SW 1271 (cell line): ENCODE results near the gene MAPK10.
"Not testable (repeated sequence)": the region's sequence is repeated elsewhere in the genome, so short reads cannot be mapped to it uniquely, and the experiment has no call there.

Experiments used
- DNase-seq, 2 experiments: peaks; one replicate each; lab custom pipeline; 2025; lab: John Stamatoyannopoulos, UW

MAPK10 gene

DNA sequence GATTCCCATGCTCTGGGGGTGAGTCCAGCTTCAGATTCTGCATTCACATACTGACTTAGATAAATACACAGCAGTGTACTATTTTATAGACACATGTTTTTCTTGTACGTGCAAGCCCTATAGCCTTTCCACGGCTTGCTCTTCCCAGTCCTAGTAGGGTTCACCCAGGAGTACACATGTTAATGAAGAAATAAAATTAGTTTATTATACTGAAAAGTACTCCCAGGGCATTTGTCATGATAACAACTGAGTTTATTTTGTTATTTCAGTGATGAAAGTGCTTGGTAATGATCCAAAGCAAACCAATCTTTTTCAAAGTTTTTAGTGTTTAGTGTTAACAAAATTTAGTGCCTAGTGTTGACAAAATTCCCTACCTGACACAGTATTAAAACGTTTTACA, 21.3 kb downstream of the MAPK10 start:
- DNase-seq = no peak

DNA sequence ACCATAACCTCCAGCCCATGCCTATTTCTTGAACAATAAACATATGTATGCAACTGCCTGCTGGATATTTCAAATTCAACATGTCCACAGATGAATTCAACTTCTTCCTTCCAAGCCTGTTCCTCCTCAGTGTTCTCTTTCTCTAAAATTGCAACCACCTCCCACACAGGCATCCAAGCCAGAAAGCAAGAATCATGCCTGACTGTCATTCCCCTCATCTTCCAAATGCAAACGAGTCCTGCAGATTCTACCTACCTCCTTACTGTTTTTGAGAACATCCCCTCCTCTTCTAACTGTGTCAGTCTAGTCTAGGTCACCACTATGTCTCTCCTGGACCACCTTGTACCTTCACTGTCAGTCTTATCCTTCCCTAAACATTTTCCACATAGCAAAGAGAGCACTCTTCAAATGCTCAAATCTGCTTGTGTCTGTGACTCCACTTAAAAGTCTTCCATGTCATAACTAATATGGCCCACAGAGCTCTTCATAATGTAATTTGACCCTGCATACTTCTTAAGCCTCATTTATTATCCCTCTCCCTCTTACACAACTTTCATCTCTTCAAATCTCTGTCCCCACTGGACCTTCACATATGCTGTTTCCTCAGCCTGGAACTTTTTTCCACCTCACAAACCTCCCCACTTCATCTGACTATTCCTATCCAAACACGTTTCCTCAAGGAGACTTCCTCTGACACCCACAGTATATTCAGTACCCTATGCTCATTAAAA, 25.7 kb downstream of the MAPK10 start:
- DNase-seq = no peak

DNA sequence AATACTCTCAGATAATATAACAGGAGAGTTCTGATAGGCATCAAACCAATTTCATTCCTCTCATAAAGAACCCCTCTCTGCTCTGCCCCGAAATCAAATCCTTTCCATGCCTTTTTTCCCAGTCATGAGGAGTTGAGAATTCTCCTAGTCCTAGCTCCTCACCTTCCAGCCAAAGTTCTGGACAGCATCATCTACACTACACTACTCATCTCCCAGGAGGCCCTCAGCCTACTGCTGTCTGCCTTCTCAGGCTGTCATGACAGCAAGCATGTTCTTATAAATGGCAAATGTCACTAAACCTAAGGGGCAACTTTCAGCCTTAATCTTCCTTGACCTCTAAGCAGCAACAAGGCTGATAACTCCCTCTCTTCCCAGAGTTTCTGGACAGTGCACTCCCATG, 26.6 kb downstream of the MAPK10 start:
- no peak for DNase-seq

DNA sequence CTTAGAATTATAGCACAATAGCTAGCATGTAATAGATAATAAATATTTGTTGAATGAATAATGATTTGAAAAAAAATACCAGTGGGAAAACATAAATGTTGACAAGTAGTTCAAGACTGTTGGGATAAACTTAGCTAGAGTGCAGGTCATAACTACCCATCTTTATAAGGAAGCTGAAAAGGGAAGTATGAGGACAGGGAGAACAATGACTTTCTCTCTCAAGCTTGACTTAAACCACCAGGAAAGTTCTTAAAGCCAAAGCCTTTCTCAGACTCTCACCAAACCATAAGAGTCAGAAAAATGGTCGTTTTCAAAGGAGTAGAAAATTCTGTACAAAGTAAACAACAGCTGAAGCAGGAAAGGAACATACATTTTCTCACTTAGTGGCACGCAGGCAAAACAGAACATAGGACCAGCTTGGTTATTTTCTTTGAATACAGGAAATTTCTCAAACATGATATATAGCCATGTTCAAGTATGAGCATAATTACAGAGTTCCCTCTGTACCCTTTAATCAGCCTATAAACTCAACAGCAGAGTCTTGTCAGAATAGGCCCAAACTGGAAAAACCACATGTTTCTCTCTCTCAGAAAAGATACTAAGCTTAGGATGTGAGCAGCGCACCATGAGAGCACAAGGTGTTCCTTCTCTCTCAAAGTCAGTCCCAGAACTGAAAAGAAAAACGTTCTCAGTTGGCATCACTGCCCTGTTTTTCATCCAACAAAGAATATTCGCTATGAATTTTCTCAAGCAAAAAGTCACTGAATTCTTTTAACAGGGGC, 28.7 kb downstream of the MAPK10 start:
- no peak for DNase-seq

DNA sequence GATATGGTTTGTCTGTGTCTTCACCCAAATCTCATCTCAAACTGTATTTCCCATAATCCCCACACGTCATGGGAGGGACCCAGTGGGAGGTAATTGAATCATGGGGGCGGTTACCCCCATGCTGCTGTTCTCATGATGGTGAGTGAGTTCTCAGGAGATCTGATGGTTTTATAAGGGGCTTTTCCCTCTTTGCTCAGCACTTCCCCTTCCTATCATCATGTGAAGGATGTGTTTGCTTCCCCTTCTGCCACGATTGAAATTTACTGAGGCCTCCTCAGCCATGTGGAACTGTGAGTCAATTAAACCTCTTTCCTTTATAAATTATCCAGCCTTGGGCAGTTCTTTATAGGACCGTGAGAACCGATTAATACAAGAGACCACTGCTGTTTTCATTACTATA, 29.4 kb downstream of the MAPK10 start:
- not testable (repeated sequence) for DNase-seq

DNA sequence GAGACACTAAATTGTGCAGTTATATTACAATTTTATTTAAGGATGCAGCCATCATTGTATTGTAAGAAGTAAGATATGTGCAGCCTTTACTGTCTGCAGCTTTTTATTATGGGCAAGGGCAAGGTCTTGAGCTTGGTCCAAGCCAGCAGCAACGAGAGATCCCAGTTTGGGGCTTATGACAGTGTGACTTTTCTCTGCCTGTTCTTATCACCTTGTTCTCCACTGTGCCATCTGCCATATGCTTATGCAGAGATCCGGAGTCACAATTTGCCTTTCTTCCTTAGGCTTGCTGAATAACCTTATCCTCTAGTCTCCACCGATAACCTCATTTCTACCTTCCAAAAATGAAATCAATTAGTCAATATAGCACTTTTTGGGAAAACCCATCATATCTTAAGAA, 30.4 kb downstream of the MAPK10 start:
- DNase-seq = no peak

DNA sequence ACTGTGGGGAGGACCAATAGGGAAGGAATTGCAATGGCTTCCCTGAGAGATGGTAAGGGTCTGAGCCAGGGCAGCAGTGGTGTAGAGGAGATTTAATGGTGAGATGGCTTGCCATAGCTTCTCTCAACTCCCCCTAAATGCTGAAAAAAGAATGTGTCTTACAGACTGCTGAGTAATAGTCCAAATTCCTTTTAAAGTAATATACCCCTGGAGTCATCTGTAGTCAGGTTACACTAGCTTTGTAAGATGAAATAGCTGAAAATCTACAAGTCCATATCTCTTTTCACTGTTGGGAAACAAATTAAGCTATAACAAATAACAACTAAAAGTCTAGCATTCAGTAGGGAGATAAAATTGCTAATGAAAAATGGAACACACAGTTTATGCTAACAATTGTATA, 33.5 kb downstream of the MAPK10 start:
- DNase-seq = no peak

DNA sequence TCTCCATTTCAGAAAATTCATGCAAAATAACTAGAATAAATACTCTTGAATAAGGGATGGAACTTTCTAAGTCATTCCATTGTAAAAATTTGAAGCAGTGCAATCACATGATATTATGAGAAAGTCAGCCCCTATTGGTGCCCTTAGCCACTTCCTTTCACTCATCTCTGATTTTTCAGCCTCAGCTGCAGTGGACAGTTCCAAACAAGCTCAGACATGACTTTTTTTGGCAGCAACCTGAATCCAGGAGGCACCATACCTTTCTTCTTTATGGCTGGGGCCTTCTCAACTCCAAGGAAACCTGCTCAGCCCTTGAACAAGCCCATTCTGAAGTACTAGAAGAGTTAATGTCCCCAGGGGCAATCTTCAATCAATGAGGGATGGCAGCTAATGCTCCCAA, 40.5 kb downstream of the MAPK10 start:
- no peak for DNase-seq

DNA sequence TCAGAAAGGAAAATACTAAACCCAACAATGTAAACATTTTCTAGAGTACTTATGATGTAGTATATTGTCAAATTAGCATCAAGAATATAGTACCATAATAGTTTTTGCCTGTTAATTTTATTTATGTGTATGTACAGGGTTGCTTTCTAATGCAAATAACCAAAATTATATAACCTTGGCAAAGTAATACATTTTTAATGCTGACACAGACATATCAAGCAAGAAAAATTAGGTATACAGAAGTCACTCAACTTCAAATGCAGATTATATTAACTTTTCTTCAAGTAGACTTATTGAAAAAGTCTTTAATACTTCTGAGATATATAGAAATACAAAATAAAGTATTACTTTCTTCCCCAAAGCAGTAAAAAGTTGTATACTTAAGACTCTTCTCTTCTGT, 44.3 kb downstream of the MAPK10 start:
- DNase-seq = no peak

DNA sequence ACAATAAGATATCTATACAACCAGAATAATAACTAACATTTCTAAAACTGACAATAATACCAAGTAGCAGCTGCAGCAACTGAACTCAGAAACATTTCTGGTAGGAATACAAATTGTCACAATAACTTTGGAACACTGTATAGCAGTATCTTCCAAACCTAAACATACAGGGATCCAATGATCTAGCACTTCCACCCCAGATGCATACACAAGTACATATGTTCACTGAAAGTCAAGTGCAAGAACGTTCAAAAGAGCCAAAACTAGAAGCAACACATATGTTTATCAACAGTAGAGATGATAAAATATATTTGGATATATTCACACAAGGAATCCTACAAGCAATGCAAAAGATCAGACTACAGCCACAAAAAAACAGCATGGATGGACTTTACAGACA, 46.2 kb downstream of the MAPK10 start:
- DNase-seq = no peak

DNA sequence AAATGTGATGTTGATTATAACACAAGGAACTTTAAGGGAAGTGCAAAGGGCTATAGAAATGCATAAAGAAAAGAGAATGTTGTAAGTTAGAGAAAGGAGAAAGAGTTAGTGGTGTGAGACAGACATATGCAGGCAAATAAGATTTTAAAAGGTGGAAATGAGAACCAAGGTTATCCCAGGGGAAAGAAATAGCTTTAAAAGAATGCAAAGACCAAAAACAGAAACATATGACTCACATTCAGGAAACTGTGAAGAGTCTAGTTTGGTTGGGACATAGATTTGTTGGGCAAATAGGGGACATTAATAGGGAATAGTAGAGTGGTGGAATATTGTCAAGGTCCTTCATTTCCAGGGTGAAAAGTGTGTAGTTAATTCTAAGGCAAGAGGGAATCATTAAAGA, 52.4 kb downstream of the MAPK10 start:
- DNase-seq = no peak

DNA sequence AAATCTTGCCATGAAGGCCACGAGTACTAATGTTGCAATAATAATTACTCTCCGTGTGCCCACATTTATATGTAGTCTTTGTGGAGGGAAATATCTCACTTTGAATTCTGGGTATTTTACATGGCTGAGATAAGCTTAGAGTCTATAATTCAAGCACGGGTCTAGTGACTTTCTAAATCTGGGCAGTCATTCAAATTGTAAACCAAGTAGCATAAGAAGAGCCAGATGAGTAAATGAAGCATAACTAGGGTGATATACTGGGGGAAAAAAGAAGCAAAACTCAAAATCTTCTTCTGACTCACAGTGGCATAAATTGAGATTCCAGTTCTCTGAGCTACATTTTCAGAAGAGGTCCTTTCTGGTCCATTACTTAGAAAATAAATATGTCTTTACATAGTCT, 53.0 kb downstream of the MAPK10 start:
- DNase-seq = no peak

DNA sequence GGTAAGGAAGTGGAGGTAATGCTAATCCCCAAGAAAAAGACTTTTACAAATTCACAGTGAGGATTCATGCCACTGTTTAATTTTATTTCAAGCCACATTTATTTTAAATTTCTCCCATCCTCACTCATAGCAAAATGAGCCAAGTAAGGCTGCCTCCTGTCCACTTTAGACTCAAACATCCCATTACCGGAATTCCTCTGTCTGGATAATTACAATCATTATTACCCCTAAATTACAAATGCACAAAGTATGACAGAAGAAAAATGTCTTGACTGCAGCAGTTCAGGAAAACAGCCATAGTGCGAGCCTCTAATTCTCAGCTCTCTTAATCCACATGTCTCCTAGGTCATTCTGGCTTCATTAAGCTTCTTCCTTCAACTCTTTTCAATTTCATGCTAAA, 57.0 kb downstream of the MAPK10 start:
- DNase-seq = no peak

DNA sequence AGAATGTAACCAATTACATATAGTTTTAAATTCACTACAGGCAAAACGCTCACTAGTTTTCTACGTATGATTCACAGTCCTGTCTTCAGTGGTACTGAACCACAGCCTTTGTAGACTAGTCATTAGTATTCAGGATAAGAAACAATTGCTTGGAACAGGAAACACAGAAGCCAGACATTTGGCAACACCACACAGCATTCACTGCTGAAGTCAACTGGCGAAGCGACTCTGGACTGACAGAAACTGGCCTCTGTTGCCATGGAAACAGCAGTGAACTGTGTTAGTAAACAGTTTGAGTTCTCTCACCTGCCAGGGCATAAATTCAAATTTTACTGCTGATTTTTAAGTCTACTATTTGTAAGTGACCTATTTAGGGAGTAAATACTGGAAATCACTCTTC, 57.6 kb downstream of the MAPK10 start:
- DNase-seq = no peak

DNA sequence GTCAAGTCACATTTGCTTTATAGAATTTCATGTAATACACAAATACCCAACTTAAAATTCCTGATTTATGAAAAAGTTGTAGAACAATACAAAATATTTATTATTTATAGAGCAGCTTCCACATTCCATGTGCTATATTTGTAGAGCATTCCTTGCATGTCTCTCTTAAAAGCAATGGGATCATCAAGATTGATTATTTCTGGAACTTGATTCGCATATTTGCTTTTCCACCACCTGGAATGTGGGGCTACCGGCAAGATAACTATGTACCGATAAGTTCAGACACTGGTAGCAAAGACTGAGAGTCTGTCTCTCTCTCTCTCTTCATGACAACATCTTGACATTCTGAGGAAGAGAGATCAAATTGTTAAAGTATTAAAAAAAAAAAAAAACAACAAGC, 59.3 kb downstream of the MAPK10 start:
- DNase-seq = no peak

DNA sequence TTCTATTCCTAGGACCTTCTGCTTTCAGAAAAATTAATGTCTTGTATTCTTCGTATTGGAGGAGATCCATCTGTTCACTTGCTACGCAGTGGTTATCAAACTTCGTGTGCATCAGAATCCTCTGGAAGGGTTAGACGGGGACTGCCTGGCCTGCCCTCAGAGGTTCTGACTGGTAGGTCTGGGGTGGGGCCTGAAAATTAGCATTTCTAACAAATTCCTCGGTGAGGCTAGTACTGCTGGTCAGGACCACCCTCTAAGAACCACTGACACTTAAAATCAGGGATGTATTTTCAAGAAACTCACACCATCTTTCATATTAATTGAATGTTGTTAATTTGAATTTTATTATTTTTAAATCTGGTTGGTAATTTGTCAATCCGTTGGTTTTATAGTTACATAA, 63.0 kb downstream of the MAPK10 start:
- DNase-seq = no peak

DNA sequence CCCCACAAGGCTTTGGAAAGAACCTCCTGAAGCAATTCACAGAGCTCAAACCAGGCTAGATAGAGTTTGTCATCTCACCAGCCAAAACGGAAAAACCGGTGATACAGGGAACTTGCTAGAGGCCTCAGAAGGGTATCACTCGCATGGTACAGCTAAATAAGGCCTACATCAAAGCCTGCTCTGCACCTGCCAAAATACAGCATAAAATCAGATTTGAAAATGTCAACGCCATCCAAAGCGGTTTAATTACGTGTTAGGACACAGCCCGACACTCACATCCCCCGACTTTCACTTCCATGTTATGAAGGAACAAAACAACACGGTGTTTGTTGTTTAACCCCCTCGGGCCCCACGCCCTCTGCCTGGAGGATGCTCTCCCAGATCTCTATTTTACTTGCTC, 65.0 kb downstream of the MAPK10 start:
- DNase-seq = no peak

DNA sequence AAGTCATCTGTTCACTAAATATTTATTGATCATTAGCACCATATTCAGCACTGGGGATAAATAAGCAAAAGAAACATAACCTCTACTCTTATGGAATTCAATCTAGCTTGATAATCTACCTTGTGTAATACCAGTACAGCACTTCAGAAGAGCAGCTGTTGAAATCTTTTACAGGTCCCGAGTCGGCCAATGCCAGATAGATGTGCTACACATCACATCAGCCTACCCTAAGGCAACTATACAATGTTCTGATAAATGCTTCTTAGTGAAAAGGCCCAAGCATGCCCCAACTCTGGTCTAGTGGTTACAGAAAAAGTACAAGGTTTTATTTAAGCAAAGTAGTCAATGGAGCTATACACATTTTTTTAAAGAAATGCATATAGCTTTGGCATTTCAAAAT, 68.7 kb downstream of the MAPK10 start:
- no peak for DNase-seq

DNA sequence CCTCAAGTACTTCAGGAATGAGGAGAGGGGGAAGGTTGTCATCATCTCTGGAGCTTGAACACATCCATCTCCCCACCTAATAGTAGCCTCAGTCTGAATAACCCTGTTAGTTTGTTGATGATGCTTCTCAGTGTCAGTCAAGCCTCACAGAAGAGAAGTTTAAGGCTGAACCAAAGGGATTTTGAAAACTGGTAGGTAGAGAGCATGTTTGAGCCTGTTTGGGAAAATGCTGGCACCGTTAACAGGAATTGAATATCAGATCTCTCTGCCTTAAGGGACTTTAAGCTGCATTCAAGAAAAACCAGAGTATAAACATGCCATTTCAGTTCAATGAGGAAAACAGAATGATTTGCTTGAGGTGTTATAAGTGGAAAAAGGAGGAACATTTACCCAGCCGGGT, 73.1 kb downstream of the MAPK10 start:
- no peak for DNase-seq

DNA sequence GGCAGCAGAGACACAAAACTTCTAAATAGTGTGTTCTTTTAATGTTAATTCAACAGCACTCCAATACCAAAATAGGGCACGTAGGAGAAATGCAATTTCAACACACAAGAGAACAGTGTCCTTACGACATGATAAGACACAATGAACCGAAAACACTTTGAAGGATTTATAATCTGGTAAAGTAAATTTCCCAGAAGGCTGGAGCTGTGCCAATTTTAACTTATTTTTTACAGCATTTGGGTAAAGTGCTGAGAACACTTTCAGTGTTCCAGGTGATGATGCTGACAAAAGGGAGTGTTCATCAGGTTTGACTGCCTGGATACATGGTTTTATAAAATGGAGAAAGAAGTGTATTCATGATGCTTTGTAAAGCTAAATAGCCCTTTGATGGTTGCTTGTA, 76.5 kb downstream of the MAPK10 start:
- no peak for DNase-seq

DNA sequence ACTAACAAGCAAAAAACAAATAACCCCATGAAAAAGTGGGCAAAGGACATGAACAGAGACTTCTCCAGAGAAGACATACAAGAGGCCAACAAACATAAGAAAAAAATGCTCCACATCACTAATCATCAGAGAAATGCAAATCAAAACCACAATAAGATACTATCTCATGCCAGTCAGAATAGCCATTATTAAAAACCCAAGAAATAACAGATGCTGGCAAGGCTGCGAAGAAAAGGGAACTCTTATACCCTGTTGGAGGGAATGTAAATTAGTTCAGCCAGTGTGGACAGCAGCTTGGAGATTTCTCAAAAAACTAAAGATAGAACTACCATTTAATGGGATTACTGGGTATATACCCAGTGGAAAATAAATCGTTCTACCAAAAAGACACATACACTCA, 79.6 kb downstream of the MAPK10 start:
- DNase-seq = no peak

DNA sequence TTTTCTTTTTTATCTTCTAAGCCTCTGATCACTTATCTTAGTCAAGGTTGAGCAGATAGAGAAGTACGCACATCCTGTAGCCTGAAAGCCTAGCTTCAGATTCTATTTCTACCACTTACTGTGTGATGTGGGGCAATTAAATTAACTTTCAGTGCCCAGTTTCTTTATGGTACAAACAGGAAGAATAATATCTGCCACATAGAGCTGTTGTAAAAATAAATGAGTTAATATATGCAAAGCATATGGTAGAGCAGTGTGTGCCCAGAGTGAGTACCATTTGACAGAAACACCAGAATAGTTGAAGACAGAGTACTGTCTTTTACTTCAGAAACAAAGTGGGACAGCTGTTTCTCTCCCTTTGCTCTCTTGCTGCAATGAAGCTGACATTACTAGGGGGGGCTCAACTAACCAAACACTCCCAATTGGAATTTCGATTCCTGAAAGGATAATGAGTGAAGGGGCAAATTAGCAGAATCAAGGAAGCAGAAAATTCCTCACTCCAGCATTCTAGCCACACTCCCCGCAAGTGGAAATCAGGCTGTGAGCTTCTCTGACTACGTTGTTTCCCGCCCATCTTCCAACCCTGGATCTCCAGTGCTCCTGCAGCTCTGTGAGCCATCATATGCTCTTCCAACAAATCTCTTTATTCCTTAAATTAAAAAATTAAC, 80.4 kb downstream of the MAPK10 start:
- DNase-seq = no peak

DNA sequence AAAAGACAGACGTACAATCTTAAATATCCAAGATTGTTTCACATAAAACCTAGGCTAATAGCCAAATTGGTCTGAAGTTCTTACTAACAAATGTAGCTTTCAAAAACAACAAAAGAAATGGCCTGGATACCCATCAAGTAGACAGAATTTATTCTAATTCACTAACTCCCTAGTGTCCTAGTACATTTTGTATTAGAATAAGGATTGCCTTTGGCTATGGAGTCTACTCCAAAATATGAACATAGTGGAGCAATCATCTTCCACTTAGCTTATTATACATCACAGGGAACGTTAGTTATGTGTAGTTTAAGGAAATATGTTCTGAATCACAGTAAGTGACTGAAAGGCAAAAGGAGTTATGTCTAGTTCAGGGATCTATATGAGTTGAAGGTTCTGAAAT, 81.7 kb downstream of the MAPK10 start:
- no peak for DNase-seq
